ENCODE results near the gene CDH16.

DNA sequence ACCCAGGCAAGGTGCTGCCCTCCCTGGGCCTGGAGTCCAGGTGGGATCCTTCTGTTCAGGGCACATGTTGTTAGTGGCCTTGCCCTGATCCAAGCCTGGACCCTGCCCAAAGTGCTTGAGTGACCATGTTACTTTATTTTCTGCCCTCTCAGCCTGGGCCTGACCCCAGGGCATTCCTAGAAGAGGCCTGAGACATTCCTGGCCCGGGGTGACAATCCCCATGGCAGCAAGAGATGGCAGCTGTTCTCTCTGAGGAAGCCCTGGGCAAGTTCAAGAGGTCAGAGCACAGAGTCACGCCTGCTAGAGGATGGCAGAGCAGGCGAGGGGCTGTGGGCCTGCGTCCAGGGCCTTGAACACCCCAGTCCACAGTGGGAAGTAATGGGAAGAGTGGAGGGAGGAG is 5.0 kb downstream of the CDH16 start:
- TF ChIP-seq POLR2A (IDR thresholded peaks at IDR 0.05) (no peak), POLR2AphosphoS5 (IDR thresholded peaks at IDR 0.05) (no peak), EP300 (IDR thresholded peaks at IDR 0.05) (no peak)
- TF ChIP-seq, protein P1, sequence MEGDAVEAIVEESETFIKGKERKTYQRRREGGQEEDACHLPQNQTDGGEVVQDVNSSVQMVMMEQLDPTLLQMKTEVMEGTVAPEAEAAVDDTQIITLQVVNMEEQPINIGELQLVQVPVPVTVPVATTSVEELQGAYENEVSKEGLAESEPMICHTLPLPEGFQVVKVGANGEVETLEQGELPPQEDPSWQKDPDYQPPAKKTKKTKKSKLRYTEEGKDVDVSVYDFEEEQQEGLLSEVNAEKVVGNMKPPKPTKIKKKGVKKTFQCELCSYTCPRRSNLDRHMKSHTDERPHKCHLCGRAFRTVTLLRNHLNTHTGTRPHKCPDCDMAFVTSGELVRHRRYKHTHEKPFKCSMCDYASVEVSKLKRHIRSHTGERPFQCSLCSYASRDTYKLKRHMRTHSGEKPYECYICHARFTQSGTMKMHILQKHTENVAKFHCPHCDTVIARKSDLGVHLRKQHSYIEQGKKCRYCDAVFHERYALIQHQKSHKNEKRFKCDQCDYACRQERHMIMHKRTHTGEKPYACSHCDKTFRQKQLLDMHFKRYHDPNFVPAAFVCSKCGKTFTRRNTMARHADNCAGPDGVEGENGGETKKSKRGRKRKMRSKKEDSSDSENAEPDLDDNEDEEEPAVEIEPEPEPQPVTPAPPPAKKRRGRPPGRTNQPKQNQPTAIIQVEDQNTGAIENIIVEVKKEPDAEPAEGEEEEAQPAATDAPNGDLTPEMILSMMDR (IDR thresholded peaks at IDR 0.05): no peak

Measured in sigmoid colon (tissue), 4 donors.